HCT116 (cell line): ENCODE measurements around the gene ZNF496. TPM values are rescaled to one million over a fixed set of nuclear protein-coding genes. Genes with fewer than 3 reads are reported as not detected.

Source experiments
- ATAC-seq: fragments of 200-7000 bp; cut with Tn5 transposase; 2 replicates; pipeline ENCODE4 v1.9.1; 2020; ENCODE audit warnings: mild to moderate bottlenecking, moderate library complexity
- BruUV-seq: library from RNA; stranded (reverse); fragments of 400-500 nt; replicated peaks from 2 replicates; lab custom pipeline; 2021; lab: Mats Ljungman, UMichigan
- CTCF ChIA-PET: fragments of 300-600 bp; sonication (Branson Sonifier 250); formaldehyde crosslinking; loops from one replicate; lab custom pipeline; 2021; ENCODE audit warnings: antibody characterized with exemption; lab: Charles Lee
- POLR2A ChIA-PET: fragments of 300-600, 350-600 bp; sonication (Branson Sonifier 250); formaldehyde crosslinking; loops from one replicate; lab custom pipeline; 2021; ENCODE audit warnings: antibody characterized with exemption; lab: Charles Lee
- RAD21 ChIA-PET, 2 experiments: fragments of 300-600 bp; sonication (Branson Sonifier 250); formaldehyde crosslinking; loops; one replicate each; lab custom pipeline; 2023; ENCODE audit warnings: low total read pairs in 2 of 2; ENCODE audit not compliant: uncharacterized antibody in 2 of 2, unreplicated experiment in 2 of 2, low non-redundant PET in 1 of 2; lab: Charles Lee
- DNase-seq: peaks from one replicate; pipeline ENCODE4 v3.0.0-alpha.2; 2010; ENCODE audit warnings: low read depth, low spot score
- H2AFZ ChIP-seq: fragments of 200-600 bp; shearing (Covaris generic), sonication (generic); 2 replicates; pipeline ENCODE4 v1.6.1; 2017; ENCODE audit warnings: low read depth, mixed run types, mixed read lengths, antibody characterized with exemption, low read length; ENCODE audit not compliant: poor library complexity, severe bottlenecking
- H3K27ac ChIP-seq: 2 replicates; pipeline ENCODE4 v1.5.1; 2012; ENCODE audit warnings: low read depth, low read length
- H3K27me3 ChIP-seq: fragments of 200-600 bp; sonication (generic); 2 replicates; pipeline ENCODE4 v1.6.1; 2016; ENCODE audit warnings: mixed run types, low read length, mixed read lengths; ENCODE audit not compliant: insufficient read depth
- H3K36me3 ChIP-seq, 2 experiments: fragments of 200-500 bp in 1 of 2; fragments of 200-600 bp in 1 of 2; sonication (Bioruptor generic) in 1 of 2; sonication (generic) in 1 of 2; 2 replicates each; pipeline versions ENCODE4 v1.5.1 to v1.6.1; 2014 to 2016; ENCODE audit warnings: low read length in 2 of 2, inconsistent platforms in 1 of 2, mixed read lengths in 1 of 2, mixed run types in 1 of 2; ENCODE audit not compliant: insufficient read depth in 2 of 2, control insufficient read depth in 1 of 2
- H3K4me1 ChIP-seq, 2 experiments: fragments of 200-600 bp in 1 of 2; sonication (generic) in 1 of 2; 2 replicates each; pipeline versions ENCODE4 v1.5.1 to v1.6.1; 2012 to 2017; ENCODE audit warnings: low read length in 2 of 2, inconsistent platforms in 1 of 2, mild to moderate bottlenecking in 1 of 2, mixed read lengths in 1 of 2, mixed run types in 1 of 2, moderate library complexity in 1 of 2; ENCODE audit not compliant: insufficient read depth in 2 of 2, control insufficient read depth in 1 of 2
- H3K4me2 ChIP-seq: fragments of 200-600 bp; sonication (generic); 2 replicates; pipeline ENCODE4 v1.6.1; 2017; ENCODE audit warnings: mixed run types, low read length, mixed read lengths
- H3K4me3 ChIP-seq, 2 experiments: fragments of 200-600 bp in 1 of 2; sonication (generic) in 1 of 2; replicated peaks in 1 of 2; 2 replicates each; pipeline ENCODE4 v1.5.1; 2011 to 2016; ENCODE audit warnings: low read length in 2 of 2, control low read depth in 1 of 2, low read depth in 1 of 2, mild to moderate bottlenecking in 1 of 2, mixed read lengths in 1 of 2, mixed run types in 1 of 2
- H3K79me2 ChIP-seq: fragments of 200-600 bp; sonication (generic); 2 replicates; pipeline ENCODE4 v1.6.1; 2017; ENCODE audit warnings: mild to moderate bottlenecking, mixed run types, low read length, moderate library complexity, mixed read lengths; ENCODE audit not compliant: insufficient read depth
- H3K9ac ChIP-seq: fragments of 200-600 bp; sonication (generic); 2 replicates; pipeline ENCODE4 v1.6.1; 2016; ENCODE audit warnings: low read length, mixed read lengths
- H3K9me2 ChIP-seq: fragments of 200-600 bp; sonication (generic), shearing (Covaris generic); 2 replicates; pipeline ENCODE4 v1.6.1; 2017; ENCODE audit warnings: mixed run types, mild to moderate bottlenecking, moderate library complexity; ENCODE audit not compliant: insufficient read depth
- H3K9me3 ChIP-seq, 2 experiments: fragments of 200-500 bp in 1 of 2; fragments of 200-600 bp in 1 of 2; sonication (Bioruptor generic) in 1 of 2; sonication (generic) in 1 of 2; 2 replicates each; pipeline ENCODE4 v1.6.1; 2014 to 2017; ENCODE audit warnings: low read length in 2 of 2, mixed read lengths in 2 of 2, inconsistent platforms in 1 of 2, low read depth in 1 of 2, mild to moderate bottlenecking in 1 of 2, mixed run types in 1 of 2, moderate library complexity in 1 of 2; ENCODE audit not compliant: control insufficient read depth in 1 of 2, insufficient read depth in 1 of 2
- H4K20me1 ChIP-seq: fragments of 200-600 bp; sonication (generic), shearing (Covaris generic); 2 replicates; pipeline ENCODE4 v1.6.1; 2017; ENCODE audit warnings: mixed run types, mild to moderate bottlenecking, moderate library complexity; ENCODE audit not compliant: insufficient read depth
- CBX3 ChIP-seq: IDR thresholded peaks from 2 replicates; pipeline ENCODE4 v1.6.1; 2012; ENCODE audit warnings: low read depth
- CEBPB ChIP-seq: IDR thresholded peaks from 2 replicates; pipeline ENCODE4 v1.6.1; 2012; ENCODE audit warnings: low read depth
- EGR1 ChIP-seq: IDR thresholded peaks from 2 replicates; pipeline ENCODE4 v1.6.1; 2012; ENCODE audit warnings: low read depth
- ELF1 ChIP-seq: IDR thresholded peaks from 2 replicates; pipeline ENCODE4 v1.6.1; 2012; ENCODE audit warnings: low read depth, borderline replicate concordance
- EZH2 ChIP-seq: fragments of 200-600 bp; sonication (generic); IDR thresholded peaks from 2 replicates; pipeline ENCODE4 v1.6.1; 2017; ENCODE audit warnings: antibody characterized with exemption, mixed run types
- EZH2phosphoT487 ChIP-seq: fragments of 200-600 bp; IDR thresholded peaks from 2 replicates; pipeline ENCODE4 v1.6.1; 2018; ENCODE audit warnings: antibody characterized with exemption, borderline replicate concordance
- FOSL1 ChIP-seq: IDR thresholded peaks from 2 replicates; pipeline ENCODE4 v1.6.1; 2012; ENCODE audit warnings: low read depth
- POLR2A ChIP-seq: IDR thresholded peaks from 2 replicates; pipeline ENCODE4 v1.7.0; 2011; ENCODE audit warnings: borderline replicate concordance; ENCODE audit not compliant: insufficient read depth, insufficient read length; ENCODE audit errors: extremely low read depth
- SIN3A ChIP-seq: IDR thresholded peaks from 2 replicates; pipeline ENCODE4 v1.6.1; 2012; ENCODE audit warnings: low read depth
- SP1 ChIP-seq: IDR thresholded peaks from 2 replicates; pipeline ENCODE4 v1.6.1; 2012; ENCODE audit warnings: low read depth
- SRF ChIP-seq: IDR thresholded peaks from 2 replicates; pipeline ENCODE4 v1.6.1; 2012; ENCODE audit warnings: low read depth
- TCF7L2 ChIP-seq: IDR thresholded peaks from 2 replicates; pipeline ENCODE4 v1.7.0; 2011; ENCODE audit warnings: borderline replicate concordance, inconsistent platforms; ENCODE audit not compliant: insufficient read depth, insufficient read length; ENCODE audit errors: extremely low read depth
- YY1 ChIP-seq: IDR thresholded peaks from 2 replicates; pipeline ENCODE4 v1.6.1; 2011; ENCODE audit warnings: low read length, low read depth, moderate library complexity, mild to moderate bottlenecking; ENCODE audit not compliant: insufficient replicate concordance; ENCODE audit errors: extremely low read depth
- ZFX ChIP-seq: fragments of 450-650 bp; IDR thresholded peaks from 2 replicates; pipeline ENCODE4 v1.6.1; 2017
- ZNF274 ChIP-seq: fragments of 200-500 bp; sonication (Bioruptor generic); IDR thresholded peaks from 2 replicates; pipeline ENCODE4 v1.6.1; 2014; ENCODE audit warnings: mild to moderate bottlenecking, low read depth, low read length, inconsistent platforms
- intact Hi-C: fragments of 100-400 bp; cut with micrococcal nuclease; formaldehyde crosslinking; loops from 2 replicates; pipeline ENCODE4 v1.10.0; 2022
- total RNA-seq: library from RNA; stranded (reverse); gene quantifications from one replicate; pipeline ENCODE4 v1.2.1, GENCODE V29; 2021; ENCODE audit not compliant: unreplicated experiment
- TF ChIP-seq, protein P1 (sequence below): IDR thresholded peaks from 2 replicates; pipeline ENCODE4 v1.6.1; 2012
- TF ChIP-seq, protein P2 (sequence below): IDR thresholded peaks from 2 replicates; pipeline ENCODE4 v1.6.1; 2012
- TF ChIP-seq, protein P3 (sequence below): IDR thresholded peaks from 2 replicates; pipeline ENCODE4 v1.6.1; 2011; ENCODE audit warnings: mild to moderate bottlenecking, low read length, moderate library complexity; ENCODE audit not compliant: insufficient replicate concordance; ENCODE audit errors: extremely low read depth

ZNF496 gene
- total RNA-seq, 1 experiment from 2014 or later: 37.4 TPM

DNA sequence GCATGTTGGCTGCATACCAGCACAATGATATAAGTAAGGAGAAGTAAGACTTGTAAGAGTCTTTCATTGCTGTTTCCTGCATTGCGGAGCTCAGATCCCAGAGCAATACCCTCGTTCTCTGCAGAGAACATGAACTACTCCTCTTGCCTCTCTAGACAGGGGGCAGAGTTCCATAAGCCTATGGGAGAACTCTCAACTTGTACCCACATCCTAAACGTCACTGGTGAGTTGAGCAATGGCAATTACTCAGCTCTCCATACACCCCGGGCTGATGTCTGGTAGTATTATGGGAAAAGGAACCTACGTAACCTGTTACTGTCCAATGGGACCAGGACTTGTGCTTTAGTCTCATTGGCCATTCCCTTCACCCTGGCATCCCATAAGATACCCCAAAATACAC lies 27.3 kb upstream of the ZNF496 start:
- ChIA-PET POLR2A (no interaction called here), CTCF (no interaction called here), RAD21 (no interaction called here)
- Histone ChIP-seq H3K4me2 (no peak overlapping the region), H3K27ac (no peak overlapping the region), H3K4me1 (no peaks in the 10 kb centered on the region), H2AFZ (no peak overlapping the region), H3K79me2 (no peaks in the 10 kb centered on the region), H3K27me3 (no peaks in the 10 kb centered on the region), H3K9ac (no peak overlapping the region), H3K9me3 (no peaks in the 10 kb centered on the region), H4K20me1 (no peaks in the 10 kb centered on the region), H3K36me3 (no peaks in the 10 kb centered on the region), H3K9me2 (no peaks in the 10 kb centered on the region), H3K4me3 (no peak overlapping the region)
- DNase-seq (no peak), ATAC-seq (no peak)
- intact Hi-C loops: no loop called here
- TF ChIP-seq SP1 (no peak), SIN3A (no peak), SRF (no peak), TCF7L2 (no peak), FOSL1 (no peak), EZH2 (no peak), ZNF274 (no peak), EGR1 (no peak), EZH2phosphoT487 (no peak), CBX3 (no peak), CEBPB (no peak), ZFX (no peak), YY1 (no peak), POLR2A (no peak), ELF1 (no peak)
- TF ChIP-seq, protein P1, sequence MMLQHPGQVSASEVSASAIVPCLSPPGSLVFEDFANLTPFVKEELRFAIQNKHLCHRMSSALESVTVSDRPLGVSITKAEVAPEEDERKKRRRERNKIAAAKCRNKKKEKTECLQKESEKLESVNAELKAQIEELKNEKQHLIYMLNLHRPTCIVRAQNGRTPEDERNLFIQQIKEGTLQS: no peak
- TF ChIP-seq, protein P2, sequence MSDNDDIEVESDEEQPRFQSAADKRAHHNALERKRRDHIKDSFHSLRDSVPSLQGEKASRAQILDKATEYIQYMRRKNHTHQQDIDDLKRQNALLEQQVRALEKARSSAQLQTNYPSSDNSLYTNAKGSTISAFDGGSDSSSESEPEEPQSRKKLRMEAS: no peak
- TF ChIP-seq, protein P3, sequence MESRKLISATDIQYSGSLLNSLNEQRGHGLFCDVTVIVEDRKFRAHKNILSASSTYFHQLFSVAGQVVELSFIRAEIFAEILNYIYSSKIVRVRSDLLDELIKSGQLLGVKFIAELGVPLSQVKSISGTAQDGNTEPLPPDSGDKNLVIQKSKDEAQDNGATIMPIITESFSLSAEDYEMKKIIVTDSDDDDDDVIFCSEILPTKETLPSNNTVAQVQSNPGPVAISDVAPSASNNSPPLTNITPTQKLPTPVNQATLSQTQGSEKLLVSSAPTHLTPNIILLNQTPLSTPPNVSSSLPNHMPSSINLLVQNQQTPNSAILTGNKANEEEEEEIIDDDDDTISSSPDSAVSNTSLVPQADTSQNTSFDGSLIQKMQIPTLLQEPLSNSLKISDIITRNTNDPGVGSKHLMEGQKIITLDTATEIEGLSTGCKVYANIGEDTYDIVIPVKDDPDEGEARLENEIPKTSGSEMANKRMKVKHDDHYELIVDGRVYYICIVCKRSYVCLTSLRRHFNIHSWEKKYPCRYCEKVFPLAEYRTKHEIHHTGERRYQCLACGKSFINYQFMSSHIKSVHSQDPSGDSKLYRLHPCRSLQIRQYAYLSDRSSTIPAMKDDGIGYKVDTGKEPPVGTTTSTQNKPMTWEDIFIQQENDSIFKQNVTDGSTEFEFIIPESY: no peak
- no TSS peak for BruUV-seq
